ENCODE data around the gene ZFYVE21. TPM values are rescaled to one million over a fixed set of nuclear protein-coding genes. Genes with fewer than 3 reads are reported as not detected.
A peak's percentile ranks its signal among the peaks of the same experiment; 100 is the strongest.

Gene ZFYVE21
- total RNA-seq, 1 experiment from 2014 or later: 49.7 TPM

DNA sequence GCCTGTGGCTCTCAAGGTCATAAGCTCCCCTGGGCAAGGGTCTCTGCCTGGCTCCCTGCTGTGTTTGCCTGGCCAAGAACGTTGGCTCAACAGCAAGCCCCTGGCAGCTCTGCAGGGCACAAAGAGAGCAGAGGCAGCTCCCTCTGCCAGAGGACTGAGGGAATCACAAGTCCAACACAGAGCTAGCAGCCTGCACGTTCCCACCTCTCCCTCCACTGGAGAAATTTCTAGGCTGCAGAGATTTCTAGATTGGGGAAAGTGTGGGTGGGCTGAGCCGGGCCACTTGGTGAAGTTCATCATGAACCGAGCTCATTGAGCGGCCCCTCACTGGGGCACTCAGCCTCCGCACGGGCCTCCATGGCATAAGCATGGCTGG is 19.8 kb downstream of the ZFYVE21 start:
- DNase-seq: no peak
- no peaks in the 10 kb centered on the region for H3K27me3 Mint-ChIP-seq (ENCODE audit: low read depth)
- no peak overlapping the region for H3K4ac ChIP-seq (ENCODE audit: low read depth, low read length)
- no peaks in the 10 kb centered on the region for H3K9me3 ChIP-seq (ENCODE audit: control insufficient read depth, low read depth, low read length)
- H2BK20ac ChIP-seq (ENCODE audit: low read depth, low read length, poor library complexity, severe bottlenecking): no peak overlapping the region
- H3K27ac Mint-ChIP-seq: peak overlapping the region in 2 of 3 experiments; percentile 48 to 64; a peak in 3 of 7 replicates
- H4K8ac ChIP-seq (replicated peaks; ENCODE audit: insufficient read length, low read depth, low read length): no peak overlapping the region
- H3T11ph ChIP-seq (ENCODE audit: low read length): no peak overlapping the region
- H3K4me3 Mint-ChIP-seq: no peak overlapping the region
- H2BK120ac ChIP-seq (ENCODE audit: low read depth, low read length, poor library complexity, severe bottlenecking): no peak overlapping the region
- no peak overlapping the region for H3K56ac ChIP-seq (ENCODE audit: insufficient read length, low read depth, low read length)
- no peaks in the 10 kb centered on the region for H3K79me1 ChIP-seq (ENCODE audit: insufficient read depth, low read depth, low read length, poor library complexity, severe bottlenecking)
- no peaks in the 10 kb centered on the region for H3K23me2 ChIP-seq (ENCODE audit: insufficient read length, low read depth, low read length, poor library complexity, severe bottlenecking)
- H2BK12ac ChIP-seq (ENCODE audit: insufficient read length, low read depth, low read length): no peak overlapping the region
- H3K4me1 ChIP-seq (ENCODE audit: insufficient read depth, low read length): no peaks in the 10 kb centered on the region; the same call in 1 of the 2 replicates
- no peak overlapping the region for H2AFZ ChIP-seq (ENCODE audit: low read length)
- no peaks in the 10 kb centered on the region for H3K9me3 Mint-ChIP-seq
- WGBS (ENCODE audit: extremely low coverage, insufficient read length, low lambda C conversion rate): no CpG with 5 or more reads among the region's 7 CpGs
- H3K27me3 ChIP-seq (ENCODE audit: insufficient read depth, low read length): no peaks in the 10 kb centered on the region
- no peak overlapping the region for H3K23ac ChIP-seq (ENCODE audit: insufficient read length, low read depth, low read length)
- H3K79me2 ChIP-seq (ENCODE audit: insufficient read depth, low read length): no peaks in the 10 kb centered on the region
- H3K14ac ChIP-seq (ENCODE audit: insufficient read depth, low read length): no peak overlapping the region
- H4K20me1 ChIP-seq (ENCODE audit: control insufficient read depth, insufficient read depth, insufficient read length): peaks cover 3% of the 10 kb centered on the region
- H3K4me2 ChIP-seq (ENCODE audit: insufficient read depth, insufficient read length, low read length): no peak overlapping the region
- TF ChIP-seq CTCF (conservative IDR thresholded peaks at IDR 0.05): no peak
- H3K27ac ChIP-seq (ENCODE audit: insufficient read length, low read depth, low read length): no peak overlapping the region
- peaks cover 3 to 37% (median 24%) of the 10 kb centered on the region in 3 experiments for H3K36me3 Mint-ChIP-seq (ENCODE audit: insufficient read depth in 1 of 3, low read depth in 3 of 3)
- no peak overlapping the region for H2BK5ac ChIP-seq (ENCODE audit: insufficient read length, low read length)
- no peak overlapping the region for H4K91ac ChIP-seq (ENCODE audit: insufficient read length, low read depth, low read length)
- H4K5ac ChIP-seq (ENCODE audit: insufficient read length, low read depth, low read length): no peak overlapping the region
- no peak overlapping the region for H2AK5ac ChIP-seq (ENCODE audit: insufficient read length, low read length)
- no peak overlapping the region for H2BK15ac ChIP-seq (ENCODE audit: low read depth, low read length)
- H3K9ac ChIP-seq (ENCODE audit: extremely low read depth, insufficient read length, low read length): no peak overlapping the region
- no peak overlapping the region for H3K18ac ChIP-seq (ENCODE audit: insufficient read length, low read depth, low read length)
- peaks cover 7 to 11% of the 10 kb centered on the region in 2 experiments for H3K4me1 Mint-ChIP-seq
